PC-3 (cell line): ENCODE results near the gene COPS3.

Experiments used
- CTCF ChIP-seq: fragments of 300-600 bp; sonication (generic); conservative IDR thresholded peaks from 2 replicates; pipeline ENCODE4 v1.5.1; 2017; ENCODE audit warnings: antibody characterized with exemption, low read depth, mild to moderate bottlenecking, low read length
- EZH2 ChIP-seq: fragments of 300-600 bp; sonication (generic); IDR thresholded peaks from one replicate; pipeline ENCODE4 v1.6.1; 2017; ENCODE audit warnings: antibody characterized with exemption, mild to moderate bottlenecking, low read length; ENCODE audit not compliant: unreplicated experiment
- EZH2phosphoT487 ChIP-seq: fragments of 300-600 bp; sonication (generic); IDR thresholded peaks from 2 replicates; pipeline ENCODE4 v1.6.1; 2018; ENCODE audit warnings: mild to moderate bottlenecking, antibody characterized with exemption, low read length, borderline replicate concordance

GRCh38 chr17:17298108-17298507, 17.1 kb upstream of the COPS3 start:
- TF ChIP-seq CTCF (no peak), EZH2 (no peak), EZH2phosphoT487 (no peak)
